GM18519 (cell line): ENCODE data around the gene DOCK10.

Experiments used
- ATAC-seq: cut with Tn5 transposase; IDR thresholded peaks from one replicate; pipeline ENCODE4 v1.9.1; 2021; ENCODE audit warnings: mild to moderate bottlenecking, moderate library complexity; ENCODE audit not compliant: unreplicated experiment, low FRiP score

The DOCK10 gene

GRCh38 chr2:224798180-224798579 is 244.1 kb downstream of the DOCK10 start:
- no peak for ATAC-seq

- no peak for ATAC-seq
Observed at GRCh38 chr2:224796695-224797305, 245.5 kb downstream of the DOCK10 start.

DNA sequence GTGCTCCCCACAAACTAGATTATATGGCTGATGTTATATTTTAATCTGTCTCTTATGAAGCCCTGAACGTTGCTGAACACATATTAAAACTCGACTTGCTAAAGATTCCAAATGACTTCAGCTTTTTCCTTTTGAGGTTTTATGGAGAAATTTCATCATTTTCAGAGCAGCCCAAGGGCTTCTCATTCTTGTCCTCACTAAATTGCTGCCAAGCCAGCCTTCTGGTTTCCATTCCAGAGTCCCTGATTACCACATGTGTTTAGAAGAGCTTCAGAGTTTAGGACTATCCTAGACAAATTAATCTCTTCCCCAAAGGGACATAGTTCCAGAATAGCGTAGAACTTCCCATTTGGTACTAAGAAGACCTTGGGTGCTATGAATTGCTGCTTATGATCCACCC is 248.3 kb downstream of the DOCK10 start:
- ATAC-seq: no peak

DNA sequence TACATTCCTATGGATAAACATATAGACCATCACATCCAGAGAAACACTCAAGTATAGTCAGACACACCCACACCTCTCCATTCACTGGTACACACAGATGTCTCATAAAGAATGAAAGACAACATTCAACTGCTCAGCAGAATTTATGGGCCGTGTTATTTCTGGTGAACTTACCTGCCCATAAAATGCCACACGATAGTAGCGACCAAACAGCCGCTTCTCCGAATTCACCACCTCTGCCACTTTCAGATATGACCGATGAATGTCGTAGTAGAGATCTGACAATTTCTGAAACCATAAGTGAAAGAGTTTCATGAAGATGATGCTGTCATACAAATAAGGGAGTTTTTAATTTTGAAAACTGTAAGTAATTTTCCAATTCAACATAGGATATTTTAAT is 255.4 kb downstream of the DOCK10 start:
- no peak for ATAC-seq

- ATAC-seq: no peak
Observed at GRCh38 chr2:224781400-224781799, 260.9 kb downstream of the DOCK10 start.

DNA sequence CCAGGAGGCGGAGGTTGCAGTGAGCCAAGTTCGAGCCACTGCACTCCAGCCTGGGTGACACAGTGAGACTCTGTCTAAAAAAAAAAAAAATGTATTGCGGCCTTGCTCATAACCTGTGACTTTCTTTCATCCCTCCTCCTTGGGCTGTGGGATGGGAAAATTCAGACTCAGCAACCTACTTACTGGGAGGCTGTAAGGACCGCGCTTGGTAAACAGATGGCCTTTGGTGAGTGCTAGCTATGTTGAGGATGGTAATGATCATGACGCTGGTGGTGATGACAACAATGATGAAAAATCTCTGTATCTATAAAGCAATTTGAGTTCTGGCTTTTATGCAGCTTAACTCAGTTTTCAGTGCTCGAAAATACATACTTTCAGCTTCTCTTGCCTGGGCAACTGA is 261.4 kb downstream of the DOCK10 start:
- no peak for ATAC-seq

DNA sequence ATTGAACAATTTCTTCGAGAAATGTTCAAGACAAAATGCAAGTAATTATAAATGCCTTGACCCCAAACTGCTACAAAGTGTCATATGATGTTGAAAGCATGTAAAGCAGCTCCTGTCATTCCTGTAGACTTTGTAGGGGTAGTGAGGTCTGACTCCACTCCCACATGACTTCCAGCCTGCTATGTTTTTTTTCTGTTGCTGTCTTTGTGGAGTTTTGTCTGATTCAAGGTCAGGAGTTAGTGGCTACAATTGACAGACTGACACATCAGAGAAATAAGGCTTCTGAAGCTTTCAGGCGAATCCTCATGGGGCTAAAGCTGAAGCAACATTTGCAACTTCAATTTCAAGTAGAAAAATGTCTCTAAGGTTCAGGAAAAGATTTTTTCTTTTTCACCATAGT is 262.2 kb downstream of the DOCK10 start:
- ATAC-seq: no peak

DNA sequence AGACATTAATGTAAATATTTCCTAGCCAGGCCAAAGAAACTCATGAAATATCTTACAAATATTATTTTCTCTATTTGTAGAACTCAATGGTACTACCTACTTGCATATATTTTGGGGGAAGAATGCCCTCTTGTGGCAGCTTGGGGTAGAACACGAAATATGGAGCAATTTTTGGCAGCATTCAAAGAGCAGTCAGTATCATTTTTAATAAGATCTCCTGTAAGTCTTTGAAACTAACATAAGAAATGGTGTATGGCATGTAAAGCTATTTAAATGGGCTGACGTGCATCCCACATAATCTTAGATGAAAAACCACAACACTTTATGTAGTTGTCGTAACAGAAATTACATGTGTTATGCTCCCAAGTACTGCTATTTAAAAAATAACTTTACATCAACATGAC is 263.8 kb downstream of the DOCK10 start:
- peak; percentile 46 for ATAC-seq

DNA sequence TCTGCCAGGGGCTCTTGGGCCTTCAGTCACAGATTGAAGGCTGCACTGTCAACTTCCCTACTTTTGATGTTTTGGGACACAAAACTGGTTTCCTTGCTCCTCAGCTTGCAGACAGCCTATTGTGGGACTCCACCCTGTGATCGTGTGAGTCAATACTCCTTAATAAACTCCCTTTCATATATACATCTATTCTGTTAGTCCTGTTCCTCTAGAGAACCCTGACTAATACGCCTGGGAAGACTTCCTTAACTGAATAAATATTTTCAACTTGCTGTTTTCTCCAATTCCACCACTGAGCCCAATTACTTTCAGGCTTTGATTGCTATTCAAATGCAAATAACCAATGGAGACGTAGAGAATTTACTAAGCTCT is 264.7 kb downstream of the DOCK10 start:
- ATAC-seq: no peak

- ATAC-seq: no peak
Observed at GRCh38 chr2:224776795-224777558, 265.3 kb downstream of the DOCK10 start.

DNA sequence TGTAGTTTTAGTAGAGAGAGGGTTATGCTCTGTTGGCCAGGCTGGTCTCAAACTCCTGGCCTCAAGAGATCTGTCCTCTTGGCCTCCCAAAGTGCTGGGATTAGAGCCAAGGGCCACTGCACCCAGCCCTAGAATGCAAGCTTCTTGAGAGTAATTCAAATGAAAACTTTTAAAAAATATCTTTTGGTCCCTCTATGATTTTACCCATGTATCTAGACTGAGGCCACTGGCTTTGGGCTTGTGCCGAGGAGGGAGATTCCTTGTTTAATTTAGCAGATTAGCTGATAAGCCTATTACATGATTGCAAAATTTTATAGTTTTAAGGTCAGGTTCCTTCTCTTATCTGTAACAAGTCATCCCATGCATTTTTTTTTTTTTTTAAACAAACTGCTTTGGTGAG is 266.6 kb downstream of the DOCK10 start:
- no peak for ATAC-seq

DNA sequence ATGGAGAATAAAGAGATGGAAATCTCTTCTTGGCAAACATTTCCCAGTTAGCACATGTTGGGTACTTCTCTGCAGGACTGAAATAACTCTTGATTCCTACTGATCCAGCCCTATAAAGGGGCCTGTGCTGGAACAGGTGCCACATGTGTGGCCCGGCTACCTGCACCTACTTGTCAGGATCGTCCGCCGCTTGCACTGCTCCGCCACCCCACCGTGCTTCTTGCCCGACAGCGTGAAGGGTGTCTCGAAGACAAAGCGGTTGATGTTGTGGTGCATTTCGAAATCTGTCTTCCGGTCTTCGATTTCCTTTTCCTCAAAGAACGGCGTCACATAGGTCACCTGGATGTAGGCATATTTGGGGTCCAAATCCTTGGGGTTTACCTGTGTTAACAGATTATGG is 267.5 kb downstream of the DOCK10 start:
- ATAC-seq: no peak

DNA sequence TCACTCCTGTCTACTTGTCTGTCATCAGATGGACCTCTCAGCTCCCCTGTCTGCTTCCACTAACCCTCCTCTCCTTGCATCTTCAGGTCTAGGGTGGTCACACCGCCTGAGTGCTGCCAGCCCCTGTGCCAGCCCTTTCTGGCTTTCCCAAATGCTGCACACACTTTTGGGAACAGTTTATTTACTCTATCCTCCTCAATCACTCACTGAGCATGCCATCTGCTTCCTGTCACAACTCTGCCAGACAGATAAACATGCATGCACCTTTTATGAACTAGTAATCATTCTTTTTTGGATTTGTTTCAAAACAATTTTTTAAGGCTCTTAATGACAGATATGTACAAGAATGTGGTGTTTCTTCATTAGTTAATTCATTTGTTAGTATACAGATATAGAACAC is 269.8 kb downstream of the DOCK10 start:
- no peak for ATAC-seq

GRCh38 chr2:224769489-224769888 is 272.8 kb downstream of the DOCK10 start:
- no peak for ATAC-seq

GRCh38 chr2:224764565-224765236 is 277.6 kb downstream of the DOCK10 start:
- ATAC-seq: peak; percentile 57

- no peak for ATAC-seq
Observed at GRCh38 chr2:224757934-224758548, 284.2 kb downstream of the DOCK10 start.

- no peak for ATAC-seq
Observed at GRCh38 chr2:224753743-224754540, 288.3 kb downstream of the DOCK10 start.

DNA sequence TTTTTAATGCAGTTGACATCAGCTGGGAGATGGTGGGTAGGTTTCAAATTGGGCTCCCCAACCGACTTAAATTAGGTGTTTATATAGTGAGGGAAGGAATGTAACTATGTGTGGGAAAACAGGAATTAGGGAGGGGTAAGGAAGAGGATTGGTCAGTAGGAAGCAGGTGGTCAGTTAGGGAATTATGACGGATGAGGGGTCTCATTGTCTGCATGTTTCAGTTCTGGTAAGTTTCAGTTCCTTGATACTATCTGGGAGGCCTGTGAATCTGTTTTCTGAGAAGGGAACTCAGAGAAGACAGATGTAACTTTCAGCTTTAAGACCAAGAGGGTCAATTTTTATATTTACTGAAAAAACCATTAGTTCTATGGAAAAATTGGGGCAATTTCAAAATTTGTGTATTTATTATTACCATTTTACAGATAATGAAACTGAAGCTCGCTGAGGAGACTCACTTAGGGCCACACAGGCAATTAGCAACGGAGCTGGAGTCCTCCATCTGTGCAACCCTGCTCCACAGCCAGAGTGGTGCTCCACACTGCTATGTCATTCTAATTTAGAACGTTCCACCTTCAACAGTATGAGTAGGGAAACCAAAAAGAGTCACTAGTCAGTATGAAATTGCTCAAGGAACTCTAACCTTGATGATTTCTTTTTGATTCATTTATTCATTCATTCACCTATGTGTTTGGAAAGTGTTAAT is 290.1 kb downstream of the DOCK10 start:
- ATAC-seq: peak; percentile 61

DNA sequence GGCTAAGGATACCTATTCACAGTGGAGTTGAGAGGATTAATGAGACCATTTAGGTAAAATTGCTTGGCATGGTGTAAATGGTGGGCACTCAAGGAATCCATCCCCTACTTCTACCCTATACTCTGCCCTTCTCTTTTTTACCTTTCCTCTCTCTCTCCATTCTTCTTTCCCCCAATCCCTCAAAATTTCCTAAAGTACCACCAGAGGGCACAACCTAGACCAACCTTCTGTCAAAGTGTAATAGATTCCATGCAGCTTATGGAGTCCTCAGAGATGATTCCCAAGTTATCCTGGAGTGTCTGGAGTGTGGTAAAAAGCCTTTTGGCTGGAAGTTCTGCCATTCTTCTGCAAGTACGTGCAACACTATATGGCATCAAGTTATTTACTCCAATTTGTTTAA is 293.1 kb downstream of the DOCK10 start:
- ATAC-seq: no peak

DNA sequence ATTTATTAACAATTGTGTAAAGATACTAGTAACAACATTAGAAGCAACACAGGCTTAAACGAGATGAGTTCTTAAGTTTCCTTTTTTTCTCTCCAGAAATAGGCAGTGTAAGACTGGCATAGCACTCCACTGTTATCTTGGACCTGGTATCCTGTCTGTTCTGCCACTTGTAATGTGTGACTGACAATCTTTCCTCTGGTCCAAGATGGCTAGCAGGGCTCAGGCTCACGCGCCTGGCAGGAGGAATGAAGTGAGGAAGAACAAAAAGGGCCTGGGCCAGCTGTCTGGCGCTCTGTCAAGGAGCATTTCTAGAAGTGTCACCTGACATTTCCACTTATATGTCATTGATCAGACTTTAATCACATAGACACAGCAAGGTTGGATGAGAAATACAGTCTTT is 294.5 kb downstream of the DOCK10 start:
- ATAC-seq: no peak
